HCT116 (cell line): ENCODE measurements around the gene EIPR1. TPM values are rescaled to one million over a fixed set of nuclear protein-coding genes. Genes with fewer than 3 reads are reported as not detected.
"Not testable (repeated sequence)": the region's sequence is repeated elsewhere in the genome, so short reads cannot be mapped to it uniquely, and the experiment has no call there.

Source experiments
- ATAC-seq: fragments of 200-7000 bp; cut with Tn5 transposase; 2 replicates; pipeline ENCODE4 v1.9.1; 2020; ENCODE audit warnings: mild to moderate bottlenecking, moderate library complexity
- BruUV-seq: library from RNA; stranded (reverse); fragments of 400-500 nt; replicated peaks from 2 replicates; lab custom pipeline; 2021; lab: Mats Ljungman, UMichigan
- CTCF ChIA-PET: fragments of 300-600 bp; sonication (Branson Sonifier 250); formaldehyde crosslinking; loops from one replicate; lab custom pipeline; 2021; ENCODE audit warnings: antibody characterized with exemption; lab: Charles Lee
- POLR2A ChIA-PET: fragments of 300-600, 350-600 bp; sonication (Branson Sonifier 250); formaldehyde crosslinking; loops from one replicate; lab custom pipeline; 2021; ENCODE audit warnings: antibody characterized with exemption; lab: Charles Lee
- RAD21 ChIA-PET, 2 experiments: fragments of 300-600 bp; sonication (Branson Sonifier 250); formaldehyde crosslinking; loops; one replicate each; lab custom pipeline; 2023; ENCODE audit warnings: low total read pairs in 2 of 2; ENCODE audit not compliant: uncharacterized antibody in 2 of 2, unreplicated experiment in 2 of 2, low non-redundant PET in 1 of 2; lab: Charles Lee
- DNase-seq: peaks from one replicate; pipeline ENCODE4 v3.0.0-alpha.2; 2010; ENCODE audit warnings: low read depth, low spot score
- H2AFZ ChIP-seq: fragments of 200-600 bp; shearing (Covaris generic), sonication (generic); 2 replicates; pipeline ENCODE4 v1.6.1; 2017; ENCODE audit warnings: low read depth, mixed run types, mixed read lengths, antibody characterized with exemption, low read length; ENCODE audit not compliant: poor library complexity, severe bottlenecking
- H3K27ac ChIP-seq: 2 replicates; pipeline ENCODE4 v1.5.1; 2012; ENCODE audit warnings: low read depth, low read length
- H3K27me3 ChIP-seq: fragments of 200-600 bp; sonication (generic); 2 replicates; pipeline ENCODE4 v1.6.1; 2016; ENCODE audit warnings: mixed run types, low read length, mixed read lengths; ENCODE audit not compliant: insufficient read depth
- H3K36me3 ChIP-seq, 2 experiments: fragments of 200-500 bp in 1 of 2; fragments of 200-600 bp in 1 of 2; sonication (Bioruptor generic) in 1 of 2; sonication (generic) in 1 of 2; 2 replicates each; pipeline versions ENCODE4 v1.5.1 to v1.6.1; 2014 to 2016; ENCODE audit warnings: low read length in 2 of 2, inconsistent platforms in 1 of 2, mixed read lengths in 1 of 2, mixed run types in 1 of 2; ENCODE audit not compliant: insufficient read depth in 2 of 2, control insufficient read depth in 1 of 2
- H3K4me1 ChIP-seq, 2 experiments: fragments of 200-600 bp in 1 of 2; sonication (generic) in 1 of 2; 2 replicates each; pipeline versions ENCODE4 v1.5.1 to v1.6.1; 2012 to 2017; ENCODE audit warnings: low read length in 2 of 2, inconsistent platforms in 1 of 2, mild to moderate bottlenecking in 1 of 2, mixed read lengths in 1 of 2, mixed run types in 1 of 2, moderate library complexity in 1 of 2; ENCODE audit not compliant: insufficient read depth in 2 of 2, control insufficient read depth in 1 of 2
- H3K4me2 ChIP-seq: fragments of 200-600 bp; sonication (generic); 2 replicates; pipeline ENCODE4 v1.6.1; 2017; ENCODE audit warnings: mixed run types, low read length, mixed read lengths
- H3K4me3 ChIP-seq, 2 experiments: fragments of 200-600 bp in 1 of 2; sonication (generic) in 1 of 2; replicated peaks in 1 of 2; 2 replicates each; pipeline ENCODE4 v1.5.1; 2011 to 2016; ENCODE audit warnings: low read length in 2 of 2, control low read depth in 1 of 2, low read depth in 1 of 2, mild to moderate bottlenecking in 1 of 2, mixed read lengths in 1 of 2, mixed run types in 1 of 2
- H3K79me2 ChIP-seq: fragments of 200-600 bp; sonication (generic); 2 replicates; pipeline ENCODE4 v1.6.1; 2017; ENCODE audit warnings: mild to moderate bottlenecking, mixed run types, low read length, moderate library complexity, mixed read lengths; ENCODE audit not compliant: insufficient read depth
- H3K9ac ChIP-seq: fragments of 200-600 bp; sonication (generic); 2 replicates; pipeline ENCODE4 v1.6.1; 2016; ENCODE audit warnings: low read length, mixed read lengths
- H3K9me2 ChIP-seq: fragments of 200-600 bp; sonication (generic), shearing (Covaris generic); 2 replicates; pipeline ENCODE4 v1.6.1; 2017; ENCODE audit warnings: mixed run types, mild to moderate bottlenecking, moderate library complexity; ENCODE audit not compliant: insufficient read depth
- H3K9me3 ChIP-seq, 2 experiments: fragments of 200-500 bp in 1 of 2; fragments of 200-600 bp in 1 of 2; sonication (Bioruptor generic) in 1 of 2; sonication (generic) in 1 of 2; 2 replicates each; pipeline ENCODE4 v1.6.1; 2014 to 2017; ENCODE audit warnings: low read length in 2 of 2, mixed read lengths in 2 of 2, inconsistent platforms in 1 of 2, low read depth in 1 of 2, mild to moderate bottlenecking in 1 of 2, mixed run types in 1 of 2, moderate library complexity in 1 of 2; ENCODE audit not compliant: control insufficient read depth in 1 of 2, insufficient read depth in 1 of 2
- H4K20me1 ChIP-seq: fragments of 200-600 bp; sonication (generic), shearing (Covaris generic); 2 replicates; pipeline ENCODE4 v1.6.1; 2017; ENCODE audit warnings: mixed run types, mild to moderate bottlenecking, moderate library complexity; ENCODE audit not compliant: insufficient read depth
- EGR1 ChIP-seq: IDR thresholded peaks from 2 replicates; pipeline ENCODE4 v1.6.1; 2012; ENCODE audit warnings: low read depth
- ELF1 ChIP-seq: IDR thresholded peaks from 2 replicates; pipeline ENCODE4 v1.6.1; 2012; ENCODE audit warnings: low read depth, borderline replicate concordance
- RAD21 ChIP-seq: IDR thresholded peaks from 2 replicates; pipeline ENCODE4 v1.6.1; 2012; ENCODE audit warnings: low read depth, mild to moderate bottlenecking
- TCF7L2 ChIP-seq: IDR thresholded peaks from 2 replicates; pipeline ENCODE4 v1.7.0; 2011; ENCODE audit warnings: borderline replicate concordance, inconsistent platforms; ENCODE audit not compliant: insufficient read depth, insufficient read length; ENCODE audit errors: extremely low read depth
- ZNF274 ChIP-seq: fragments of 200-500 bp; sonication (Bioruptor generic); IDR thresholded peaks from 2 replicates; pipeline ENCODE4 v1.6.1; 2014; ENCODE audit warnings: mild to moderate bottlenecking, low read depth, low read length, inconsistent platforms
- intact Hi-C: fragments of 100-400 bp; cut with micrococcal nuclease; formaldehyde crosslinking; loops from 2 replicates; pipeline ENCODE4 v1.10.0; 2022
- total RNA-seq: library from RNA; stranded (reverse); gene quantifications from one replicate; pipeline ENCODE4 v1.2.1, GENCODE V29; 2021; ENCODE audit not compliant: unreplicated experiment

Gene EIPR1
- total RNA-seq, 1 experiment from 2014 or later: 36.9 TPM

DNA sequence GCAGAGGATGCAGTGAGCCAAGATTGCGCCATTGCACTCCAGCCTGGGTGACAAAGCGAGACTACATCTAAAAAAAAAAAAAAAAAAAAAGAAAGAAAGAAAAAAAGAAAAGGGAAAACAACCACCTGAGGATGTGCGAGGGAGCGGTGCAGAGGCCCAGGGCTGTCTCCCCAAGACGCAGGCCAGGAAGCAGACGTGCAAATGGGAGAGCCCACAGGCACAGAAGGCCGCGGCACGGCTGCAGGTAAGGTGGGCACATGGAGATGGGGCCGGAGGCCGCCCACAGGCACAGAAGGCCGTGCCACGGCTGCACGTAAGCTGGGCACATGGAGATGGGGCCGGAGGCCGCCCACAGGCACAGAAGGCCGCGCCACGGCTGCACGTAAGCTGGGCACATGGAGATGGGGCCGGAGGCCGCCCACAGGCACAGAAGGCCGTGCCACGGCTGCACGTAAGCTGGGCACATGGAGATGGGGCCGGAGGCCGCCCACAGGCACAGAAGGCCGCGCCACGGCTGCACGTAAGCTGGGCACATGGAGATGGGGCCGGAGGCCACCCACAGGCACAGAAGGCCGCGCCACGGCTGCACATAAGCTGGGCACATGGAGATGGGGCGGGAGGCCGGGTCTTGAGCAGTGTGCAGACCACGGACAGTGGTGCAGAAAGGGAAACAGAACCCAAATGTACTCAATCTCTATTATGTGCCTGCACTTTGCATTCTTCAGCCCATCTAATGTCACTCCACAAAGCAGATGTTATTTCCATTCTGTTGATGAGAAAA lies 93.6 kb downstream of the EIPR1 start:
- CTCF ChIA-PET, H3K79me2 ChIP-seq, H3K4me2 ChIP-seq, H3K9ac ChIP-seq, H3K4me1 ChIP-seq, BruUV-seq, H4K20me1 ChIP-seq, H3K4me3 ChIP-seq, intact Hi-C loops, POLR2A ChIA-PET, H3K9me3 ChIP-seq, H3K27me3 ChIP-seq, RAD21 ChIA-PET, H2AFZ ChIP-seq, H3K36me3 ChIP-seq, DNase-seq, H3K27ac ChIP-seq, H3K9me2 ChIP-seq, ATAC-seq: not testable (repeated sequence)

DNA sequence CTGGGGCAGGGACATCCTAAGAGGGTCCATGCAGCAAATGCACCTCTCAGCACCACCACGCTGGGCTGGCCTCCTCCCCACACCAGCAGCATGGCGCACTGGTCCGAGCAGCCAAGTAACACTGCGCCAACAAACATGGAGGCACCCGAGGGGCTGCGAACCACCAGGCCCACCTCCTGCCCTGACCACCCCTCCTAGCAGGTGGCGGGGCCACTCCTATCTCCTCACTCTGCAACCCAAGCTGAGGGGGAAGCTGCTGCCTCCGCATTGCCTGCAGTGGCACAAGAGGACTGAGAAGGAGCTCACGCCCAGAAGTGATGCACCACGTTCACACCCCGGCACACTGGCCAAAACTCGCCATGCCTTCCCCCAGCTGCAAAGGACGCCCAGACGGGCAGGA lies 94.4 kb downstream of the EIPR1 start:
- Histone ChIP-seq H3K79me2 (0 out of 2 replicates have a peak, but pooled peaks cover 5% of the 10 kb centered on the region), H3K27ac (no peak overlapping the region), H2AFZ (no peak overlapping the region), H3K4me1 (no peaks in the 10 kb centered on the region)
- RAD21 ChIA-PET: no interaction called here
- intact Hi-C loops: no loop called here
- TF ChIP-seq ELF1: no peak
- no peak for TF ChIP-seq RAD21
- TF ChIP-seq ZNF274: no peak
- TF ChIP-seq TCF7L2: no peak
- no peak for TF ChIP-seq EGR1
- TF ChIP-seq, all 23 proteins: peak for 0
- Histone ChIP-seq H3K9me3 (no peaks in the 10 kb centered on the region), H3K4me3 (no peak overlapping the region), H3K9me2 (no peaks in the 10 kb centered on the region), H3K4me2 (no peak overlapping the region), H3K27me3 (no peaks in the 10 kb centered on the region), H3K9ac (no peak overlapping the region), H3K36me3 (no peaks in the 10 kb centered on the region), H4K20me1 (no peaks in the 10 kb centered on the region)
- ChIA-PET CTCF (no interaction called here), POLR2A (no interaction called here)
- DNase-seq: no peak
- BruUV-seq: no TSS peak
- no peak for ATAC-seq
